GM18505 (cell line): ENCODE measurements around the gene IFNK.

Experiments
- ATAC-seq: cut with Tn5 transposase; IDR thresholded peaks from one replicate; pipeline ENCODE4 v1.9.1; 2021; ENCODE audit not compliant: unreplicated experiment
- POLR2A ChIP-seq: IDR thresholded peaks from 4 replicates; pipeline ENCODE4 v1.6.1; 2011; ENCODE audit warnings: borderline replicate concordance; ENCODE audit not compliant: insufficient read depth, insufficient read length; ENCODE audit errors: extremely low read depth

IFNK gene

DNA sequence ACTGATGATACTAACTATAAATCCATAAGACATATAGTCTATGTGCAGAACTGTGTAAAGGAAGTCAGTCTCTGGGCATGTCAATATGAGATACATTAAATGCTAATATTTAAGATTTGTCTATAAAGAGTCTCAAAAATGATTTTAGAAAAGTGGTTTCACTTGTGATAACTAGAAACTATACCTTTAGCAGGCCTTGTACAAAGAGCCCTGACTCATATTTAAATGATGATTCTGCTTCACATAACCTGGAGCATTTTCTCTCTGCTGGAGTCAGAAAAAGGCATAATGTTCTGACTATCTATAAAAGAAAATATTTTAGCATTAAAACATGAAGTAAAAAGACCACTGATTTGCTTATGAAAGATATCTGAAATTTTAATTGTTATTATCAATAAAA lies 34.2 kb downstream of the IFNK start:
- ATAC-seq, result no peak
- no peak for TF ChIP-seq POLR2A

DNA sequence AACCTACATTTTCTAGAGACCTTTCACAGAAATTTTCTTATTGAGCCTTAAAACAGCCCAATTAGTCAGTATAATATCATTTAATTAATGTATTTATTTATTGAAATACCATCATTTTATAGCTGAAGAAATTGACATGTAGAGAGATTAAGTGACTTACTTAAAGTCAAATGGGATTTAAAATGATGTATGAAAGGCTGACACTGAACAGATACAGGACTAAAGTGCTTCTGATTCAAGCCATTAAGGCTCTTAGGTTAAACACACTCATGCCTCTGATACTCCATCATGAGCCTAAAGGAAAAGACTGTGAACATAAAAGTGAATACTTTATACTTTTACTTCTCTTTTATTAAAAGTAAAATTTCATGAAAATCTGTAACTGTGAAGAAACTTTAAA lies 36.4 kb downstream of the IFNK start:
- TF ChIP-seq POLR2A, result no peak
- ATAC-seq, result no peak

DNA sequence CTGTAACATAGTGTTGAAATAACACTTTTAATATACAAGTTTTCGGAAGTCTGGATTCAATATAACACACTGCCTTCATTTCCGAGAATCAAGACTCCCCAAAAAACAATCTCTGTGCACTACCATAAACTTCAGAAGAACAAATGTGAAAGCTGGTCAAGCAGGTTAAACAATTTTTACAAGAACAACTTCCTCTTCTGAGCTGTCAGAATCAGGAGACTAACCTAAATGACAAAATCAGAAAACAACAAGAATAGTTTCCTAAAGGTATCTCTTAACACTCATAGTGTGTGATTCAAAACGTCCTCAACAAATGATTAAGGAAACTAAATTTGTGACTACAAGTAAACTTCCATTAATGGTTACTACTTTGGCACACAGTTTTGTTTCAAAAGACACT lies 37.6 kb downstream of the IFNK start:
- peak; percentile 67 for ATAC-seq
- TF ChIP-seq POLR2A, result no peak

DNA sequence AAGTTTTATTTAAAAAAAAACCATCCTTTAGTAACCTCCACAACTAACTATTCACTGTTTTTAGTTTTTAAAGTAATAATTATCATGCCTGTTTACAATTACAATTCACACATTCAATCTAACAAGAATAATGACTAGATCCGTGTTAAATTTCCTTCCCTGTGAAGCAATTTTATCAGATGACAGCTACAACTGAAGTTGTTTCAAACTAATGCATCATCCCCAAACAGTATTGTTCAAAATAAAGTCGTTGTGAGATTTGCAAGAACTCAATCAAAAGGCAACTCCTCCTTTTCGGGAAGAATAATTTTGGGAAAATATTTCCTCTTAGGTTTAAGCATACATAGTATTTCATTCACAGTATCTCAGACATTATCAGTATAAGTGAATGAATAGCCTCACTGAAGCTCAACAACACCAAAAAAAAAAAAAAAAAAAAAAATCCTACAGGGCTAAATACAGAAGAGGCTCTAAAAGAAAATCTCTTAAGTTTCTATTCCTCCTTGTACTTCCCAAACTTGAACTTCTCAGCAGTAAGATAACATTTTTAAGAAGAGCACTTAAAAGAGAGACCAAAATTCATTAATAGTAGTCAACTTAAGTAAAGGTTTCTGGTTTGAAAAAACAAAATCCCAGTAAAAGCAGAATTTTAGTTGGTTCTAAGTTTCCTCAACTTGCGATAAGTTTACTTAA lies 39.8 kb downstream of the IFNK start:
- no peak for ATAC-seq
- no peak for TF ChIP-seq POLR2A

DNA sequence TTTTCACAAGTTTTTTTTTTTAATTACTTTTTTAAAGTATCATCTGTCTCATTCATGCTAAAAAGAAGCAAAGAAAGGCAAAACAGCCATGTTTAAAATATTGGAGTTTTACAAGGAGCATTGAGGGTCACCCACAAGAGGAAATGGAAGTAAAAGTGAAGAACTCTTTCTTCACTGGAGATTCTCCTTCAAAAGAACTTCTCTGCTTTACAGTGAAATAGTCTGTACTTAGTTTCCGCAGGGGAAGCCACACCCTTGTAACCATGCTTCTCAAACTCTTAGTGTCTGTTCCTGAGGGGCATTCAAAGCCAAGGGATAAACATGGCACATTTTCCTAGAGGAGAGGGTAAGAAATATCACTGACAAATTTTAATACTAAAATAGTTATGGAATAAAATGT lies 40.6 kb downstream of the IFNK start:
- ATAC-seq, result no peak
- no peak for TF ChIP-seq POLR2A

DNA sequence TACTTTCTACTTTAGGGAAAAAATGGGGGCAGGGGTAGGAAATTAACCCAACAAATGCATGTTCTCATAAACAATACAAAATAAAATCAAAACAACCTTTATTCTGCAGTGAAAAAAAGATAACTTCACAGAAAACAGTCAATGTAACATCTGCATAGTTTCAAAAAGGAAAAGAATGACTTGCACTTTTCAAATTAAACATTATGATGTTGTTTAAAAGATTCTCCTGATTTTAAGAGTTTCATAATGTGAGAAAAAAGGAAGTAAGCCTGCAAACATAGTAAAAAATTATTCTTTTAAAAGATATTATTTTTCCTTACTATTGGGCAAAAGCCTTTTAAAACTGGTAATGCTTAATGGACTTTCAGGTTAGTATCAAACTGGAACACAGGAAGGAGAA lies 41.6 kb downstream of the IFNK start:
- no peak for ATAC-seq
- no peak for TF ChIP-seq POLR2A

DNA sequence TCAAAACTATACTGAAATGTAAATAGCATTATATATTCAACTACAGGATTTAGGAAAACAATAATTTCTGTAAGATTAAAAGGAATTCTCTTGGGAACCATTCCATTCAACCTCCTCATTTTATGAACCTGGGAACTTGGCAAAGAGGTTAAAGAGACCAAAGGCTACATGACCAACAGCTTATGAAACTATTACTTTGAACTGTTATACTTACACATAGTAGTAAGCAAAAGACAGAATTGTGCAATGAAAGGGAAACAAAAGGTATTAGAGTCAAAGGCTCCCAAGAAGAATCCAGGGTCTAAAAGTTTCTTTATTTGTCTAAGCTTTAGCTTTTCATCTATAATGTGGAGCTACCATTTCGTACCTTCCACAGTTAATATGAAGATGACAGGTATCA lies 42.0 kb downstream of the IFNK start:
- ATAC-seq, result no peak
- no peak for TF ChIP-seq POLR2A

DNA sequence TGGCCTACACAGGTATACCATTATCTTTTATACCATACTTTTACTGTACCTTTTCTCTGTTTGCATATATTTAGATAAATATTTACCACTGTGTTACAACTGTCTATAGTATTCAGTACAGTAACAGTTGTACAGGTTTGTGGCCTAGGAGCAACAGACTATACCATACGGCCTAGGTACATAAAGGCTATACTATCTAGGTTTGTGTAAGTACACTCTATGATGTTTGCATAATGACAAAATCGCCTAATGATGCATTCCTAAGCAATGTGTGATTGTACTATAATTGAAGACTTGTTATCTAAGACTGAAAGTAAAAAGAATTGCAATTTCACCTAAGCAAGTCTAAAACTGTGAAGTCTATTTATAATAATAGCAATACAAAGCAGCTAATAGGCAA lies 45.3 kb downstream of the IFNK start:
- no peak for TF ChIP-seq POLR2A
- no peak for ATAC-seq

DNA sequence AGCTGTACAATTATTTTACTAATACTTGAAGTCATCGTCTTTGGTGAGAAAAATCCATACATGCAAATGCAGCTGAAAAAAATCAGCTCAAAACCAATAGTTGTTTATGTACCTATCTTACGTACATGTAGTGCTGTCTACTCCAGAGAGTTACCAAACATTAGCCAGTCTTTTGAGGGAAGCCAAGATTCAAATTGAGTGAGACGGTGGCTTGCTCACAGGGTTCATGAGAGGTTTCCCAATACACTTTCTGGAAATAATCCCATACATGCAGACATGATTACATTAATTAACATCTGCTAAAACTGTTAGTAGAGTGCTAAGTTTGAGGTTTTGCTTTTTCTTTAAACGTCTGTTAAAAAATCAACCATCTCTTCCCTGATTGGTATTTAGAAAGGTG lies 46.9 kb downstream of the IFNK start:
- ATAC-seq, result no peak
- no peak for TF ChIP-seq POLR2A

DNA sequence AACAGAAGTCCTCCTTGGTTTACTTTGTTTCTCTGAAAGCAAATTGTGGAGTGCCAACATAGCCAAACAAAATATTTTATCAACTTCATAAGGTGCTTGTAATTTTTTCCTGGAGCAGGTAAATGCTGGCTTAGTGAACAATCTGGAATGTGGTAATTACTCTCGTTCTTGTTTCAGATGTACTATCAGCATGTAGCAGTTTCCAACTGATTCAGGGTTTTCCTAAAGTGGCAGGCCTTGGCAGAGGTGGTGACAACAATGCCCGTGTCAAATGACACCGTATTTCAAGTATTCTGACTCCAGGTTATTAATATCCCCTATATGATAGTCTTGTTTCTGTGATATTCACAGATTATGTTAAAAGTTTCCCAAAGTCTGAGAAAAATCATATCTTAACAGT lies 48.0 kb downstream of the IFNK start:
- no peak for TF ChIP-seq POLR2A
- no peak for ATAC-seq

DNA sequence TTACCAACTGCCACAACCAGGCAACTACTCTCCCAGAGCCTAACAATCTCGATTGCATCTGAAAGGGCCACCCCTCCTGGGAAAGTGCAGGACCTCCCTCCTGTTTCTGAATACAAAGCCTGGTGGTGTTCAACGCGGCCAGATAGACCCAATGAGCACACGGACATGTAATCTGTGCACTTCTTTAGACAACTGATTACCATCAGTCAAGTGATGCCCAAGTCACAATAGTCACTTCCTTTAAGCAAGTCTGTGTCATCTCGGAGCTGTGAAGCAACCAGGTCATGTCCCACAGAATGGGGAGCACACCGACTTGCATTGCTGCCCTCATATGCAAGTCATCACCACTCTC lies 48.5 kb downstream of the IFNK start:
- ATAC-seq, result peak; percentile 33
- TF ChIP-seq POLR2A, result peak; percentile 15

DNA sequence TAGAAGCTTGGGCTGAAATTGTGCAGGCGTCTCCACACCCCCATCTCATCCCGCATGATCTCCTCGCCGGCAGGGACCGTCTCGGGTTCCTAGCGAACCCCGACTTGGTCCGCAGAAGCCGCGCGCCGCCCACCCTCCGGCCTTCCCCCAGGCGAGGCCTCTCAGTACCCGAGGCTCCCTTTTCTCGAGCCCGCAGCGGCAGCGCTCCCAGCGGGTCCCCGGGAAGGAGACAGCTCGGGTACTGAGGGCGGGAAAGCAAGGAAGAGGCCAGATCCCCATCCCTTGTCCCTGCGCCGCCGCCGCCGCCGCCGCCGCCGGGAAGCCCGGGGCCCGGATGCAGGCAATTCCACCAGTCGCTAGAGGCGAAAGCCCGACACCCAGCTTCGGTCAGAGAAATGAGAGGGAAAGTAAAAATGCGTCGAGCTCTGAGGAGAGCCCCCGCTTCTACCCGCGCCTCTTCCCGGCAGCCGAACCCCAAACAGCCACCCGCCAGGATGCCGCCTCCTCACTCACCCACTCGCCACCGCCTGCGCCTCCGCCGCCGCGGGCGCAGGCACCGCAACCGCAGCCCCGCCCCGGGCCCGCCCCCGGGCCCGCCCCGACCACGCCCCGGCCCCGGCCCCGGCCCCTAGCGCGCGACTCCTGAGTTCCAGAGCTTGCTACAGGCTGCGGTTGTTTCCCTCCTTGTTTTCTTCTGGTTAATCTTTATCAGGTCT lies 49.0 kb downstream of the IFNK start, which contains the start of gene C9orf72:
Gene C9orf72 (minus strand): TSS at position 564 of the 716 bp plus-strand sequence. CDS start 6,361 bp downstream, outside the sequence.
- peak; percentile 73 for TF ChIP-seq POLR2A

DNA sequence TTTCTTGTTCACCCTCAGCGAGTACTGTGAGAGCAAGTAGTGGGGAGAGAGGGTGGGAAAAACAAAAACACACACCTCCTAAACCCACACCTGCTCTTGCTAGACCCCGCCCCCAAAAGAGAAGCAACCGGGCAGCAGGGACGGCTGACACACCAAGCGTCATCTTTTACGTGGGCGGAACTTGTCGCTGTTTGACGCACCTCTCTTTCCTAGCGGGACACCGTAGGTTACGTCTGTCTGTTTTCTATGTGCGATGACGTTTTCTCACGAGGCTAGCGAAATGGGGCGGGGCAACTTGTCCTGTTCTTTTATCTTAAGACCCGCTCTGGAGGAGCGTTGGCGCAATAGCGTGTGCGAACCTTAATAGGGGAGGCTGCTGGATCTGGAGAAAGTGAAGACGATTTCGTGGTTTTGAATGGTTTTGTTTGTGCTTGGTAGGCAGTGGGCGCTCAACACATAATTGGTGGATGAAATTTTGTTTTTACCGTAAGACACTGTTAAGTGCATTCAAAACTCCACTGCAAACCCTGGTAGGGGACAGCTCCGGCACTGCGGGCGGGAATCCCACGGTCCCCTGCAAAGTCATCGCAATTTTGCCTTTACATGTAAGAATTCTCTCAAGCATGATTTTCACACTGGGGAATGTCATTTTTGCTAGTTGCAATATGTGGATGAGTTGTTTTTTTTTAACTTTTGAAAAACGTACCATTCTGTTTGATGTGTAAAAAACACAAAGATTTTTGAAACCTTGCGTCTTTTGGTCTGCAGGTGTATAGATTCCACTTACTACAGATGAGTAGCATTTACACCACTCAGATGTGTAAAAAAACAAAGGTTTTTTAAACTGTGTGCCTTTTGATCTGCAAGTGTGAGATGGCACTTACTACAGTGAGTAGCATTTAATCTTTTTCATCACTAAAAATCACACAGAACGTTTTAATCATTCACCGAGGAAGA lies 49.8 kb downstream of the IFNK start:
- peak; percentile 57 for TF ChIP-seq POLR2A
- peak; percentile 84 for ATAC-seq

More for the DNA sequence above, 49.0 kb downstream of the IFNK start, which contains the start of gene C9orf72:
- ATAC-seq, result peak; percentile 73
